Heart right ventricle (tissue), 16 donors: Measurements from ENCODE around the gene P2RX3. TPM values are rescaled to one million over a fixed set of nuclear protein-coding genes. Genes with fewer than 3 reads are reported as not detected.

ENCODE experiments used
- ATAC-seq, 8 donors: fragments of 200-7000 bp; cut with Tn5 transposase; one replicate each; pipeline ENCODE4 v1.9.1; 2020; ENCODE audit warnings: mild to moderate bottlenecking in 8 of 8, moderate library complexity in 8 of 8, moderate number of reproducible peaks in 1 of 8
- DNase-seq, 2 donors: peaks; one replicate each; pipeline ENCODE4 v3.0.0-alpha.2; 2020
- H3K27ac ChIP-seq, 10 donors: fragments of 200-600 bp; sonication (generic) in 2 of 10; one replicate each; pipeline versions ENCODE4 v1.5.0 to v1.8.0; 2020 to 2022; ENCODE audit warnings: mild to moderate bottlenecking in 3 of 10
- H3K27me3 ChIP-seq, 7 donors: fragments of 200-600 bp; one replicate each; pipeline ENCODE4 v1.8.0; 2021 to 2022; ENCODE audit warnings: mild to moderate bottlenecking in 2 of 7
- H3K36me3 ChIP-seq, 9 donors: fragments of 200-600 bp; sonication (generic) in 1 of 9; one replicate each; pipeline versions ENCODE4 v1.5.0 to v1.8.0; 2020 to 2022; ENCODE audit warnings: mild to moderate bottlenecking in 2 of 9
- H3K4me1 ChIP-seq, 9 donors: fragments of 200-600 bp; sonication (generic) in 1 of 9; one replicate each; pipeline versions ENCODE4 v1.5.0 to v1.8.0; 2020 to 2022; ENCODE audit warnings: mild to moderate bottlenecking in 4 of 9
- H3K4me3 ChIP-seq, 10 donors: fragments of 200-600 bp; sonication (generic) in 2 of 10; one replicate each; pipeline versions ENCODE4 v1.5.0 to v1.8.0; 2020 to 2022; ENCODE audit warnings: mild to moderate bottlenecking in 7 of 10, moderate library complexity in 2 of 10
- H3K9me3 ChIP-seq, 11 donors: fragments of 200-600 bp in 10 of 11; sonication (generic) in 2 of 11; one replicate each; pipeline versions ENCODE4 v1.5.0 to v1.8.0; 2013 to 2022; ENCODE audit warnings: mild to moderate bottlenecking in 2 of 11, control low read depth in 1 of 11, moderate library complexity in 1 of 11
- WGBS, 2 donors: extraction: QIAGEN DNeasy Blood & Tissue Kit; methylation state at CpG; one replicate each; pipeline ENCODE4 v1.1.7; 2013; ENCODE audit warnings: inconsistent platforms in 1 of 2; 5-methylcytosine and 5-hydroxymethylcytosine counted together
- intact Hi-C, 10 donors: fragments of 100-400 bp; cut with DNase I; formaldehyde crosslinking; loops; one replicate each; pipeline versions ENCODE4 v1.11.1 to v1.14.2; 2022
- polyA plus RNA-seq, 2 donors: library from polyadenylated mRNA; stranded (reverse); fragments of 200-250 nt; gene quantifications; one replicate each; pipeline ENCODE4 v1.2.3, GENCODE V29; 2013
- total RNA-seq, 10 donors: library from RNA; stranded (reverse); fragmentation: NEBNext Ultra II Directional in 3 of 10; extraction: Animal tissue kit (Norgen Biotek cat#: 25700) in 3 of 10; gene quantifications; one replicate each; pipeline versions ENCODE4 v1.2.1 to v1.2.4, GENCODE V29; 2021 to 2023
- TF ChIP-seq, protein P1 (sequence below), 9 donors: fragments of 200-600 bp; sonication (generic) in 2 of 9; IDR thresholded peaks; one replicate each; pipeline versions ENCODE4 v1.5.0 to v1.8.0; 2021 to 2022; ENCODE audit warnings: antibody characterized with exemption in 9 of 9, mild to moderate bottlenecking in 5 of 9, moderate library complexity in 1 of 9
- donor health status: Arrhythmogenic right ventricular cardiomyopathy.
- donor health status: ischemic (EF 13 %, LVEDD 7.1; RV severe dilation, severe dysfunction).
- donor health status: healthy with polysubstance abuse.
- donor health status: DM: no; HTN: yes; CAD: no.
- donor health status: DM: no; HTN: no; CAD: no.
- donor health status: ischemic (EF 25% LVEDD 6.9; RV normal size, moderate dysfunction).
- donor health status: ischemic (EF 25% LVEDD 5.7; RV mildly dilated, moderate dysfunction).
- donor health status: healthy.
- donor health status: DM: yes; HTN: yes; CAD: no.
- donor health status: Ischemic cardiomyopathy.
- donor health status: ischemic (EF 35%, LVEDD 5.7; RV mildly dilated, moderate dysfunction).
- donor health status: nonischemic (EF 11% LVEDD 7.7; RV severe dilation, severe dysfunction).
- donor health status: DM: yes; HTN: yes; CAD: no.
- donor health status: PGD.
- donor health status: ischemic (EF 29% LVEDD 5.4; RV normal size, mild dysfunction).
- donor health status: nonischemic (EF 23%, LVEDD 6.1; RV moderate dilation, normal function).

The P2RX3 gene
- total and polyA plus RNA-seq, 12 donors = 0.32 to 5.1 (median 1.4) TPM

DNA sequence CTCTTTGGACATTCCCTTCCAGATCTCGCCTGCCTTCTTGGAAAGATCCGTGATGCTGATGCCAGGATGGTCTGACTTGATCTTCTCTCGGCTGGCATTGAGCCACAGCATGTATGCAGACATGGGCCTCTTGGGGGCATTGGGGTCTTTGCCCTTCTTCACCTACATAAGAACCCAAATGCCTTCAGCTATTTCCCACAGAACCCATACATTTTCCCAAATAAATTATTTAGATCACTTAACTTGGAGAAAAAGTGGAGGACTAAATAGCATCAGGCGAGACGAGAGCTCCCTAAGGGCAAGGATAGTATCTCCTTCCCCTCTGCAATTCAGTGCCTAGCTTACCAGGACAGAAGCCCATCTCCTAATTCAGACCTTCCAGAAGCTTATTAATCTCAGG lies 10.4 kb upstream of the P2RX3 start:
- Histone ChIP-seq H3K9me3 (no peaks in the 10 kb centered on the region), H3K27me3 (no peaks in the 10 kb centered on the region), H3K4me3 (no peak overlapping the region), H3K27ac (peak overlapping the region in 1 of 10 donors; percentile 91), H3K36me3 (peaks cover 4 to 69% (median 62%) of the 10 kb centered on the region in 9 donors), H3K4me1 (peaks cover 6 to 36% (median 29%) of the 10 kb centered on the region in 9 donors)
- DNase-seq (no peak), ATAC-seq (no peak)
- intact Hi-C loops = no loop called here
- TF ChIP-seq, protein P1, sequence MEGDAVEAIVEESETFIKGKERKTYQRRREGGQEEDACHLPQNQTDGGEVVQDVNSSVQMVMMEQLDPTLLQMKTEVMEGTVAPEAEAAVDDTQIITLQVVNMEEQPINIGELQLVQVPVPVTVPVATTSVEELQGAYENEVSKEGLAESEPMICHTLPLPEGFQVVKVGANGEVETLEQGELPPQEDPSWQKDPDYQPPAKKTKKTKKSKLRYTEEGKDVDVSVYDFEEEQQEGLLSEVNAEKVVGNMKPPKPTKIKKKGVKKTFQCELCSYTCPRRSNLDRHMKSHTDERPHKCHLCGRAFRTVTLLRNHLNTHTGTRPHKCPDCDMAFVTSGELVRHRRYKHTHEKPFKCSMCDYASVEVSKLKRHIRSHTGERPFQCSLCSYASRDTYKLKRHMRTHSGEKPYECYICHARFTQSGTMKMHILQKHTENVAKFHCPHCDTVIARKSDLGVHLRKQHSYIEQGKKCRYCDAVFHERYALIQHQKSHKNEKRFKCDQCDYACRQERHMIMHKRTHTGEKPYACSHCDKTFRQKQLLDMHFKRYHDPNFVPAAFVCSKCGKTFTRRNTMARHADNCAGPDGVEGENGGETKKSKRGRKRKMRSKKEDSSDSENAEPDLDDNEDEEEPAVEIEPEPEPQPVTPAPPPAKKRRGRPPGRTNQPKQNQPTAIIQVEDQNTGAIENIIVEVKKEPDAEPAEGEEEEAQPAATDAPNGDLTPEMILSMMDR (IDR thresholded peaks at IDR 0.05) = no peak
- WGBS, 2 donors = 96 to 99% methylated on average over 5 of the region's 5 CpGs

DNA sequence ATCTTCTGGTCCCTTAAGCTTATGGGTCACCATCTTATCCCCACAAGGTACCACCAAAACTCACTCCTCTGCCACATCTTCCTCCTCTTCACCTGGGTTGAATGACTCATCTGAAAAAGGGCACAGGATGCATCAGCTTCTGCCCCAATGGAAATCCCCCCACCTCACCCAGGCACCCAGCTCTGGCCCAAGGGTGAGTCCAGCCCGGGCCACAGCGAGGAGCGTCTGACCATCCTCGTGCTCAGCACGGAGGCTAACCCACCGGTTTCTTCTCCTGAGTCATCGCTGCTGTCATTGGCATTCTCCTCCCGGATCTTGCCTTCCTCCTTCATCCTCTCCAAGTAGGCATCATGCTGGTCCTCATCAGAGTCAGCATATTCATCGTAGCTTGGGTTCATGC lies 8.1 kb upstream of the P2RX3 start:
- peaks cover 4 to 87% (median 64%) of the 10 kb centered on the region in 9 donors for H3K36me3 ChIP-seq
- DNase-seq = no peak
- TF ChIP-seq, protein P1 (IDR thresholded peaks at IDR 0.05) = no peak

DNA sequence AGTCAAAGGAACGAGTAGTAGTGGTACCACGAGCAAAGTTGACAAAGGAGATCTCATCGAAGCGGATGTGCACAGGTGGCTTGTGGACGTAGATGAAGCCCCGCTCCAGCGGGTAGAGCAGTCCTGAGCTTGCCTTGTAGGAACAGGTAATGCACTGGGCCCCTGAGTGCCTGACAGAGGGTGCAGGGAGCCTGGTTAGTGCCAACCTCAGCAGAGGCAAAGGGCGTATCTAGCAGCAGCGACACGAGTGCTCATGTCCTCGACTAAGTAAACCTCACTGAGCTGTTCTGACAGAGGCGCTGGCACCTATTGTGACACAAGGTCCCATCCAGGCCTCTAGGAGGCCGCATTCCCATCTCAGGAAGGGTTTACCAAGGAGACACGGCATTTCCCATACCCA lies 6.4 kb upstream of the P2RX3 start:
- Histone ChIP-seq H3K27ac (no peak overlapping the region), H3K4me3 (no peak overlapping the region), H3K36me3 (peaks cover 4 to 79% (median 59%) of the 10 kb centered on the region in 9 donors), H3K4me1 (peaks cover 6 to 28% (median 20%) of the 10 kb centered on the region in 9 donors), H3K9me3 (no peaks in the 10 kb centered on the region), H3K27me3 (no peaks in the 10 kb centered on the region)
- TF ChIP-seq, protein P1 (IDR thresholded peaks at IDR 0.05) = no peak
- WGBS, 2 donors = 95% methylated on average over 14 of the region's 14 CpGs
- ATAC-seq (no peak), DNase-seq (no peak)
- intact Hi-C loops = no loop called here

More for the DNA sequence above, 8.1 kb upstream of the P2RX3 start:
- no peak for ATAC-seq
- Histone ChIP-seq H3K27me3 (no peaks in the 10 kb centered on the region), H3K4me1 (peaks cover 6 to 34% (median 27%) of the 10 kb centered on the region in 9 donors), H3K27ac (no peak overlapping the region), H3K4me3 (no peak overlapping the region), H3K9me3 (no peaks in the 10 kb centered on the region)
- intact Hi-C loops = no loop called here
- whole genome bisulfite sequencing, 2 donors = 94 to 97% methylated on average over 9 of the region's 9 CpGs

DNA sequence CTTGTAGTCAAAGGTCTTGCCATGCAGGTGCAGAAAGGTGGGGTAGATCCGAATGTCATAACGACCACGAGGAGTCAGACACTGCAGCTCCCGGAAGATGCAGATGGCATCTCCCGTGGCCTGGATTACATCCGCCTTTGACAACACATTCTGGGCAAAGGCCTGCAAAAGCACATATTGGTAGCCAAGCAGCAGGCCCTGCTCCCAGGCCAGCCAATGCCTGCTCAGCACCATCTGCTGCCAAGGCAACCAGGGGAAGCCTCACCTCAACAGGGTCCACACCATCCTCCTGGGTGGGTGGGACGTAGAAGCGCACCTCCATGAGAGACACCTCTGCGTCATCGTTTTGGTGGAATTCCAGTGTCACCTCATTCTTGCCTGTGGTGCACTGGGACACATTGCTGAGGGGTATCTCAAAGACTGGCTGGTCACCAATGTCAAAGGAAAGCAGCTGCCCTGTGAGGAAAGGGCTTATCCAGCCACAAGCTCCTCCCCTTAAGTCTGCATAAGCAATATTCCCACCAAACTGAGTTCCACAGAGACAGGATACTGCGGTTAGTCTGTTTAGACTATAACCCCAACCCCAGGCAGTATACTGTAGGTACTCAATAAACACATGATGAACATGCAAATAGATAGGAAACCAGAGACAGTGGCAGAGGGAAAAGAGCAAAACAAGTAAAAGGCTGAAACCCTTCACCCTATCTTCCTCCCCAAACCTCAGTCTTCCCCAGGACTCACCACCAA lies 5.3 kb upstream of the P2RX3 start:
- Histone ChIP-seq H3K27ac (no peak overlapping the region), H3K36me3 (peaks cover 4 to 67% (median 48%) of the 10 kb centered on the region in 9 donors), H3K9me3 (no peaks in the 10 kb centered on the region), H3K27me3 (no peaks in the 10 kb centered on the region), H3K4me3 (no peak overlapping the region), H3K4me1 (peaks cover 6 to 24% (median 16%) of the 10 kb centered on the region in 9 donors)
- ATAC-seq (no peak), DNase-seq (no peak)
- intact Hi-C loops = no loop called here
- WGBS, 2 donors = 93 to 94% methylated on average over 11 of the region's 11 CpGs
- TF ChIP-seq, protein P1 (IDR thresholded peaks at IDR 0.05) = no peak
